Amniotic epithelial cell (primary cell): ENCODE measurements around the gene RUNX1.

Experiments
- DNase-seq: peaks from one replicate; pipeline ENCODE4 v3.0.0-alpha.2; 2010; ENCODE audit warnings: low read depth

RUNX1 gene

DNA sequence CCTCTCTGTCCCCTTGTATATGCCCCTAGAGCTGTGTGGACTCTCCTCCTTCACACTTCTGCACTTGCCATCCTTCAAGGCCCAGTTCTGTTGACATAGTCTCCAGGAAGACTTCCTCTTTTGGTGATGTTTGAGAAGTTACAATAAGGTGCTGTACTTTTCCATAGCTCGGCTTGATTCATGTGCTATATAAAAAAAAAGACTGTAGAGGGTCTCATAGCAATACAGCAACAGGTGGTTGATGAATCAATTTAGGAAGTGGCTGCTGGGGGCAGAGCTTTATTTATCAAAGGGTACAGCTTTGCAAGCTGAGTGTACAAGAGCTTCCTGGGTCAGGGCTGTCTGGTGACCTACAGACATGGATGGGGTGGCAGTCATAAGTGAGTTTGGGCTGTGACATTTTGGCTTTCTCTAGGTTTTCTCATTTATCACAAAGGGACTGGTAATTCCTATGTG is 102.7 kb downstream of the RUNX1 start:
- DNase-seq: no peak

DNA sequence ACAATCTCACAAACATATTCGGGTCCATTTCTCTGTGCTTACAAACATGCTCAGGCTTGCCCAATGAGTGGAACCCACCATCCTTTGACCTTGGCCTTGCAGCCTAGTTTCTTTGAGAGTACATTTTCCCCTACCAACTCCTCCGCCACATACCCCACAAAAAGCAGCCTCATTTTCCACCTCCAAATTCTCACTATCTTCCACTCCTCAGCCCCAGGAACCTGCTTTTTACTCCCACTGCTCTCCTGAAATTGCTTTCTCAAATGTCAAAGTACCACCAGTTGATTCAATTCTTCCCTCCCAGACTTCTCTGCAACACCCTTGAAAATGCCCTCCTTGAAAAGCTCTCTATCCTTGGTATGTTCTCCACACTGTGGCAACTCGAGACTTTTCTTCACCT is 103.8 kb downstream of the RUNX1 start:
- DNase-seq: no peak

DNA sequence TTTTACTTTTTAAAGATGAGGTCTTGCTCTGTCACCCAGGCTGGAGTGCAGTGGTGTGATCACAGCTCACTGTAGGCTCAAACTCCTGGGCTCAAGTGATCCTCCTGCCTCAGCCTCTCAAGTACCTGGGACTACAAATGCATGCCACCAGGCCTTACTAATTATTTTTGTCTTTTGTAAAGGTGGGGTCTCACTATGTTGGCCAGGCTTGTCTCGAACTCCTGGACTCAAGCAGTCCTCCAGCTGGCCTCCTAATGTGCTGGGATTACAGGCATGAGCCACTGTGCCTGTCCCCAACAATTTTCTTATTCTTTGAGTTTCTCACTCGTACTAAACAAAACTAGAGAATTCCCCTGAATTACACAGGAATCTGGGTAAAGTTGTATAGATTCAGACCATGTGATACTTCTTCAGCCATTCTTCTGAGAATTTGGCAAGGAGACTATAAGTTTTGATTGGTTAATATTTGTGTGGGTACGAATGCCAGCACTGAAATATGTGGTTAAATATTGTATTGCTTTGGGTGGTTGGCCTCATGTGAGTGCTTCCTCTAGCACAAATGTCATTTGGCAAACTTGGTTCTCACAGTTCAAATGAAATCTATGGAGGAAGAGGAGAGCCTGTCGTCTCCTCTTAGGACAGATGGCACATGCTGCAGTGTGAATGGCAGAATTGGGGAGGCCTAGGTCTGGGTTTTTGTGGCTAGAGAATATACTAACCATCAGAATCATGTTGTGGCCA is 104.9 kb downstream of the RUNX1 start:
- DNase-seq: no peak

DNA sequence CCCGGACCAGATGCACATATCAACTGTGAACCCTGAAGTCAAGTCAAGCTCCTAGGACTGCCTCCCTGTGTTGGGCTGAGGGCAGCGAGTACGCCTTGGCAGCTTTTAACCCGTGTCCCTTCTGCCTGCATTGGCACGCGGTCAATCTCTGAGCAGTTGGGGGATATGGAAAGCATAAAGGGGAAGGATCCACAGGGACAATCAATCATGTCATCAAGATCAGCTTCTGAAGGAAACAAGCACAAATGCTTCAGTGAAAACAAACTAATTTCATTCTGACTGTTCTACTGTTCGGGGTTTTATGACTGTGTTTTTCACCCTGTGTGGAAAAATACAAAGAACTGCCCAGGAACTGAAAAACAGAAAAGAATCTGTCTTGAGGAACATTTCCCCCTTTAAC is 106.2 kb downstream of the RUNX1 start:
- DNase-seq: no peak

DNA sequence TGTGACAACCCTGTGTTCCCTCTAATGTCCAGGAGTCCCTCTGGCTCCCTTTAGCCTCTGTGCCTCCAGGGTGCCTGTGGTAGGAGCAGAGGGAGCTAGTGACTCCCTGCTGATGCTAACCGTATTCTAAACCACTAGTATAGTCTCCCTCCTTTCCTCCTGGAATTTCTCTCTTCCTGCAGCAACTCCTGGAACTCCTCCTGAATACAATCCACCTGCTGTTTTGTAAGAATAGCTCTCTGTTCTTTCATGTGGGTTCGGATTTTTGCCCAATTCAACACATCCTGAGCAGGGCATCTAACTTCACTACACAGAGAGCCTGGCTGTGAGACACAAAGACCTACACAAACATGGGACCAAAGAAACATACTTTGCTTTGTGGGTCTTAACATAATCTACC is 107.9 kb downstream of the RUNX1 start:
- no peak for DNase-seq

DNA sequence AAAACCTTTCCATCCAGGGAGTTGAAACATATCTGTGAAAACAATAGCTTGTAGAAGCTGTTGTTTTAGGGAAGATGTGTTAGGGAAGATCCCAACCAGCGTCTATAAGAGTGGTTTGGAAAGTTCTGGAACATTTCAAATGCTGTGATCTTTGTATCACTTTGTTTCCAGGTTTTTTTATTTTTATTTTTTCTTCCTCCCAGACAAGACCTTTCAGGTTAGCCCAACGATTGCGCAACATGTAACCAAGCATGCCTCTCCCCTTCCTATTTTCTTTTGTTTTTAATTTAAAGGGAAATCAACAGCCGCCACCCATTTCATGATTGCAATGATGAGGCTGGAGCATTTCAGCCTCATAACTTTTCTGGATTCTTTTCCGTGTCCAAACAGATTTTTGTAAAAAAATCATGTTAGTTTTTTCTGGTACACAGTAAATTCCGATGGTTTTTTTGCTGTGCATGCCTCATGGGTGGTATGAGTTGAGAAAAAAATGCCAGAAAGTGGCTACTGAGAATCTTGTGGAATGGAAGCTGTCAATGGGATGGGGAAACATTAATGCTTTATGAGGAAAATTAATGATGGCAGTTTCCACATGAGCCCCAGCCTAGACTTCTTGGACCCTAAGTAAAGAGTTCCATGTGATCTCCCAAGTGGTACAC is 109.3 kb downstream of the RUNX1 start:
- DNase-seq: no peak

DNA sequence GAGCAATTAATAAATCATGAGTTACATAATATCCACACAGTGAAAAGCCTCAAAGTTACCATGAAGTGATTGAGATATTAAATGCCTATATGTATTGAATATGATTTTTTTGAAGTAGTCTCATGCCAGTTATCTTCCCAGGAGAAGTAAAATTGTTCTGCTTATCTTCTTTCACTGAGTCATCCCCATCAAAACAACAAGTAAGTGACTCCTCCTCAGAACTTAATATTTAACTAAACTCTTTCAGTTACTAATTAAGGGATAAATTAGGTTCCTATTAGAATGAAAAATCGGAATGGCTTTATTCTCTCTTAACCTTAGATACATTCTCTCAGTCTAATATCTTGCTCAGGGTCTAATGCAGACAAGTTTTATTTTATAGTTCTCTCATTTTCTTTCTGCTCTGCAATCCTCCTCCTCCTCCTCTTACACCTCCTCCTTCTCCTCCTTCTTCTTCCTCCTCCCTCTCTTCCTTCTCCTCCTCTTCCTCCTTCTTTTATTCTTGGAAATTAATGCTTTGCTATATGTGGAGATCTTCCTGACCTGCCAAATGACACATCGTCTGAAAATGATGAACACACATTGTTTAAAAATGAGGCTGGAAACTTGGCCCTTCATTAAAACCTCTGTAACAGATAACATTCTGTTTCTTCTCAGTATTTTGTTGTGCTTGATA is 110.9 kb downstream of the RUNX1 start:
- peak; percentile 64 for DNase-seq

DNA sequence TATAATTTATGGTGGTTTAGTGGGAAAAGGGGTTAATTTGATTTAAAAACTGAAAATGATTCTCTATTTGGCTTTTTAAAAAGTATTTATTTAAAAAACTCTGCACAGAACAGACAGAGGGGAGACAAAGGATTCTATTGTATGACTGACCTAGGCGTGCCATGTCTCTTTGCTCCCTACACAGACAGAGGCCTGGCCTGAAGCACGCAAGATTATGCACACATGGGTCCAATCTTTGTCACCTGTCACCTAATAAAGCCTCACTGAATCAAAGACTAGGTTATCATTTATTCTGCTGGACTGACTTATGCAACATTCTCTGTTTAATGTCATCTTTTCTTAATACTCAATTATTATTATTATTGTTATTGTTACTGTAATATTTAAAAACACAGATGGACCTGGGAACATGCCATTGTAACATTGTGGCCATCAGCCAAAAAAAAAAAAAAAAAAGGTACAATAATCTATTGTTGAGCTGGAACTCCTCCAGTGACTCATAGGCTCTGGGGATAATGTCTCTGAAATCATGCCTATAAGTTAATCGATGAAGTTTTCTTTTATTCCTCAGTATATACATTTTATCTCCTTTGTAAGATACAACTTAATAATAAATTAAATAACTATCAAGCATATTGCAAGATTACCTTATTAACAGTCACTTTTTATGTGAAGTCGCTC is 112.1 kb downstream of the RUNX1 start:
- no peak for DNase-seq

DNA sequence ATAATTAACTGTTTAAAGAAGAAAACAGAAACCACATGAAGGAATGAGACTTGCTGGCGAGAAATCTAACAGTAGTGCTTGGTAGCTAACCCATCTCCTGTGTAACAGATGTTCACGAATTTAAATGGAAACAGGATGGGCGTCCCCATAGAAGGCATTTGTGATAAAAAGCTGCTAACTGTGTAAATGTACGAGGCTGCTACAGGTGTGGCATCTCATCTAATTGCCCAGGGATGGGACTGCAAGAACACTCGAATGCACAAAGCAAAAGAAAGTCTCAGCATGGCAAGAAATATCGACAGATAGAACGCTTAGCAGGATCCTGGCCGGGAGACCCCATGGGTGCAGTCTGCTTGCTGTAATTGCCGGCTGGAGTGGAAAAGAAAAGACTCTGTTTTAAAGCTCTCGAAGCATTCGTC is 112.7 kb downstream of the RUNX1 start:
- DNase-seq: no peak

DNA sequence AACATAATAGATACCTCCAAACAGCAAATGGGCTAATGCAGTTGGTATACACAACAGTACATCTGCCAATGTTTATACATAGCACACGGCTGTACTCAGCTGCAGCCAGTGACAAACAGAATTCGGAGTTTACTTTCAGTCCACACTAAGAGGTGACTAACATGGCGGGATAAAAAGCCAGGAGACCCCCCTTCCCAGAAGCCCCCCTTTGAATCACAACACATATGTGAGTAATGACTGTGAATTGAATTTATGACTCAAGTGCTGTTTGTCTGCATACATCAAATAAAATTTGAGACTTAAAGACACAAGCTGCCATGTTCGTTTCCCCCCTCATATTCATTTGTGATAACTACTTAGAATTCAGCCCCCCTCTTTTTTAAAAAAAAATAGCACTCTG is 113.2 kb downstream of the RUNX1 start:
- no peak for DNase-seq

DNA sequence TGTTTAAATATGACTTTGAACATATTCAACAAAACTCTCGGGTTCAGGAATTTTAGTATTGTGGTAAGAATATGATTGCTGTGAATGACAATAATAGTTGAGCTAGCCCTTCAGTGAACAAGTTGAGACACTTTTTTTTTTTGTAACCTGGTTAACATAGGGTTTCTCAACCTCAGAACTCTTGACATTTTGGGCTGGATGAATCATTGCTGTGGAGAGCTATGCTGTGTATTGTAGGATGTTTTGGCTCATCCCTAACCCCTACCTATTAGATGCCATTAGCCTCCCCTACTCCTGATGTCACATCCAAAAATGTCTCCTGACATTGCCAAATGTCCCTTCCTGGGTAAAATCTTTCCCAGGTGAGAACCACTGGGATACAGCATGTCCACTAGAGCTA is 113.7 kb downstream of the RUNX1 start:
- peak; percentile 37 for DNase-seq

DNA sequence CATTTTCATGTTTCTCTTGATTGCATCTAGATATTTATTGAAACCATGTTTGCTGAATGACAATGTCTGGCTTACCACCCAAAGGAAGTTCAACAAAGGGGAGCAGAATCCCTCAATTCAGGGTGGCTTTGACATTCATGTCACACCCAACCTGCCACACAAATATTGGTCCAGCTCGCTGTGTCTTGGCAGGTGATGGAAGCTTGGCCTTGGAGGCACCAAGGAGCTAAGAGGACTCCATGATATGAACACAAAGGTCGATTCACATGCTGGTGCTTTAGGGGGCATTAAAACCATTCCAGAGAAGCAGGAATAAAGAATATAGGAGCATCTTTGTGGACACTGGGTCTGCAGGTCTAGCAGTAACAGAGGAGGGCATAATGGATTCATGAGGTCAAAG is 114.8 kb downstream of the RUNX1 start:
- DNase-seq: no peak

DNA sequence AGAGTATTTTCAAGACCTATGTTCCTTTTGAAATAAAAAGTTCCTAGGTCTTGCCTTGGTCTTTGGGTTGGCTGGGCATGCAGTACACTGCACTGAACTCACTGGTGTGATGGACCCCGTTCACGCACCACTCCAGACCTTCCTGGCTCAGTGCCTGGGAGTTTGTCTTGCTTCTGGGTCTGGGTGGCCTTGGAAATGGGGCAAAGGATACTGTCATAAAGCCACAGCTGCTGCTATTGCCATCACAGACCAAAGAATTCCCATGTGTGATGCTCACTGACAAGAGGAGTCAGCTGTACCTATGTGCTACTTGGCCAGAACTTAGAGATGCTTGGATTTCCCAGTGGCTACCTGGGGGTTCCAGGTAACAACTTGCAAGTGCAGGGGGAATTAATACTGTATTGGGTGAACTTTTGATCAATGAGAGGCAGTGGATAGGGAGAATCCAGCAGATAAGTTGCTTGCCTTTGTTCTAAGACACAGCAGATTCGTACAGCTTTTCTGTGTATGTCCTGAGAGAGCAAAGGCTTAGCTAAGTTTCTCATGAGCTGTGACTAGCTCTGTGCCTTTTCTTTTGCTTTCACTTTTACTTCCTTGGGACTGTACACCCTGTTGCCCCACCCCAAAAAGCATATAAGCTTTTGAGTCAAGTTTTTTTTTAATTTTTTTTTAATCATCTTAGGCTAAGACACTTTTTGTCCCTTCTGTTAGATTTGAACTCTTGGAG is 115.3 kb downstream of the RUNX1 start:
- no peak for DNase-seq

DNA sequence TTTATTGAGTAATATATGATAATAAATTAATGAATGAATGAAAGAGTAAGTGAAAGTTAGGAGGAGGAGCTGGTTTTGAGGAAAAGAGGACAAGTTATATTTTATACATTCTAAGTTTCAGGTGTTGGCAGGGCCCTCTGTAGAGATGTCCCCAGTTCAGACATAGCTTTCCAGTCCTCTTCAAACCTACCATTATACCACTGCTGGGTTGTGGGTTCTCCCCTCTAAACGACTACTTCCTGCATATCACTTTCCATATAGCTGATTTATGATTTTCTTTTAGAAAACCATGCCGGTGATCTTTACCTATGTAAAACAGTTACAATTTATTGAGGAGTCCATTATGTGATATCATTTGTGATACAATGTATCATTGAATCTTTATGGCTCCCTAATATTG is 116.9 kb downstream of the RUNX1 start:
- no peak for DNase-seq

DNA sequence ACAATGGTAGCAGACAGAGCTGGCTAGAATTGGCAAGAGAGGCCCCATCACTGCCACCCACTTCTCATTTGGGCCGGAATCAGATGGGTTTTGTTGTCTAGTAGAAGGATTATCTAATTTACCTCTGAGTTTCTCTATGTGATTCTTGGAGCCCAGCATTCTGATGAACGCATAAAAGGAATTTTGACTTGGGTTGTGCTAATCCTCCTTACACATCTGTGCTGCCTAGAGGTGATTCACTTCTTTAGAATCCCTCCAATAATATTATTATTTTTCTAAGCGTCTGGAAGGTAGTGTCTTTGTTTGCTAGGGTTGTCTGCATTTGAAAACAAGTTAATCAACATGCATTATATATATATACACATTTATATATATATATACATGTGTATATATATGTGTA is 118.1 kb downstream of the RUNX1 start:
- DNase-seq: peak; percentile 48

DNA sequence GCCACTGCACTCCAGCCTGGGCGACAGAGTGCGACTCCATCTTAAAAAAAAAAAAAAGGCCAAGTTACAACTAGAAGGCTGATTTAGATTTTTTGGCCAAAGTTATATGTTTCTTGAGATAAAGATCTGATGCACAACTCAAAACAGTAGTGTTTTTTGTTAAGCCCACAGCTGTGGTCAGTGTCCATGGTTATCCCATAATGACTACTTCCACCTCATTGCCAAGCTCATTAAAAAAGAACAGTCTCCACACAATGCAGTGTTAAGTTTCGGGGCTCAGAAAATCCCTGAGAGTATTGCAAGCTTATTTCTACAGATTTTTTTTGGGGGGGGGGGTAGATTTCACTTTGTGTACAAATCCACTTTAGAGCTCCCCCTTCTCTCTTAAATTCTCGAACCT is 120.5 kb downstream of the RUNX1 start:
- no peak for DNase-seq

DNA sequence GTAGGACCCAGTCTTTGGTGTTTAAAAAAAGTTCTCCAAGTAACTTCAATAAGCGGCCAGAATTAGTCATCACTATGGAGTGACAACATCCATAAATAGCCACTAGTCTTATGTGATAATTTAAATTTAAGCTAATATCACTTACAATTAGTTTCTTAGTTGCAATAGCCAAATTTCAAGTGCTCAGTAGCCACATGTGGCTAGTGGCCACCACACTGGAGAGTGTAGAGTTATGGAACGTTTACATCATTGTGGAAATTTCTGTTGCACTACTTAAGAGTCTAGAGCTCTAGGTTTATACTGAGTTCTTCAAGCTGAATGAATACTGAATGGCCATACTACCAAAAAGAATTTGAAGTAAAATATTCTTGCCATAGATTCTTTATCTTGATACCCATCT is 121.1 kb downstream of the RUNX1 start:
- no peak for DNase-seq

DNA sequence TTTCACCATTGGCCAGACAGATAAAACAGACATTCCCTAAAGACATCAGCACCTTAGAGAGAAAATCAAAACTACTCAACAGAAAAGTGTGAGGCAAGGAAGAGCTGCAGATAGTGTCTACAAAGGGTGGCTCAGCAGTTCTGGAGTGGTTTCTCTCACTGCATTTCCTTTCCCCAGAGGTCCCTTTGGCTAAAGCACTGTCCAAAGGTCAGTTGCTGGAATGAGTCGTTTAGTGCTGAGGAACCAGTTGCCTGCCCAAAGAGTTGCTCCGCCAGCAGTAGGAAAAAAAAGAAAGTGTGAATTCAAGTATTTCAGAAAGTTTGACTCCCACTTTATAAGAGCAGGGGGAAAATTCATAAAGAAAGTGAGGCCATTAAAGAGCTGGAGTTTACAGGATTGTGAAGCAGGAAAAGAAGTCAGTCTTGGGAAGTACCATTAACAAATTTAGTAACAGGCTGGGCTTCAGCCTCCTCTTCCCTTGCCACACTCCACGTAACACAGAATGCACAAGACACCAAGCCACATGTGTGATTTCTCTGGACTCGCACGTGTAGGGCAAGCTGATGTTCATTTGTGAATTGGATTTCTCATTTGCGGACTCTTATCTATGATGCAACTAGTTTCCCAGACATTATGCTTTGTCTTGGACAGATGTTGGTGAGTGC is 122.2 kb downstream of the RUNX1 start:
- peak; percentile 16 for DNase-seq

DNA sequence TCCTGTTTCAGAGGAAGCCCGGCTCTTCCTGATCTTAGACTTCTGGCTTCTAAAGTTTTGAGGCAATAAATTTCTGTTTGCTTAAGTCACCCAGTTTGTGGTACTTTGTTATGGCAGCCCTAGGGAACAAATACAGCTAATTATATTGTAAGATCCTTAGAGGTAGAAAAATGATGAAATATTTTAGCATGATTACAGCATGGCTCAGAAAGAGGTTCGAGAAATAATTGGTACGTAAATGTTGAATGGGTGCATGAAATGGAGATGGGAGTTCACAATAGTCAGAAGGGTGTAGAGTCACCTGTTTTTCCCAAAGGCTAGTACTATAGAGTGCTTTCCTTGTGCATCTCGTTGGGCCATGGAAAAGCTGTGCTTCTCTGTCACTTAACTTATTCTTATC is 123.5 kb downstream of the RUNX1 start:
- no peak for DNase-seq

DNA sequence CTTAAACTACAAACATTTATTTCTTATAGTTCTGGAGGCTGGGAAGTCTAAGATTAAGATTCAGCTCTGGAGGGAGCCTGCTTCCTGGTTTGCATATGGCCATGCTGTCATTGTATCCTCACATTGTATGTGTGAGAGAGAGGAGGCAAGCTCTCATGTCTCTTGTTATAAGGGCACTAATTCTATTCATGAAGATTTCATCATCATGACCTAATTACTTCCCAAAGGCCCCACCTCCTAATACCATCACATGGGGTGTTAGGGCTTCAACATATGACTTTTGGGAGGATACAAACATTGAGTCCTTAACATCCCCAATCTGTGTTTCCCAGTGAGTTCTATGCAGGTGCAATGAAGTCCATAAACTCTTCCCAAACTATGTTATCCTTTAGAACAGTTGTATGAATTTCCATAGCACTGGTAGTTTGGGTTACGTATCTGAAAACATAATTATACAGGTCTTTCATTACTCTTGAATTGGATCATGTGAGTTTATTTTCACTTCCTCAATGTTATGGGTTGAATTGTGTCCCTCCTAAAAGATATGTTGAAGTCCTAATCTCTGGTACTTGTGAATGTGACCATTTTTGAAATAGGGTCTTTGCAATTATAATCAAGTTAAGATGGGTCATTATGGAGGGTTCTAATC is 124.2 kb downstream of the RUNX1 start:
- no peak for DNase-seq

DNA sequence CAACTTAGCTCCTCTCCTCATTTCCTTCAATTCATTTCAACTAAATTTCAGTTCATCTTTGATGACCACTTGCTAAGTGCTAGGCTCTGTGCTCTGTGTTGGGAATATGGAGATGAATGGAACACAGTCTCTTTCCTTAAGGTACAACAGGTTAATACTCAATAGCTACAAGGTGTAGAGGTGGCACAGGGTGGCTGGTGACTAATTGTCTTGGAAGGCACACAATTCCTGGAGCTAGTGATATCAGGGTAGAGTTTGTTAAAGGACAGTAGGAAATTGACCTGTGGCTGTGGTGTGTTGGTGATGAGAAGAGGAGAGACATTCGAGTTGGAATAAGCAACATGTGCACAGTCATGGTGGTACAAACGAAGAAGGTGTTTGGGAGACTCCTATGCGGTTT is 124.9 kb downstream of the RUNX1 start:
- no peak for DNase-seq
